ENCODE results near the gene PCDHGA2.
"Not testable (repeated sequence)": the region's sequence is repeated elsewhere in the genome, so short reads cannot be mapped to it uniquely, and the experiment has no call there.

The PCDHGA2 gene

GRCh38 chr5:141346017-141346416 is 7.5 kb downstream of the PCDHGA2 start:
- not testable (repeated sequence) for DNase-seq (ENCODE audit: low read depth in 1 of 2, low spot score in 1 of 2)

DNA sequence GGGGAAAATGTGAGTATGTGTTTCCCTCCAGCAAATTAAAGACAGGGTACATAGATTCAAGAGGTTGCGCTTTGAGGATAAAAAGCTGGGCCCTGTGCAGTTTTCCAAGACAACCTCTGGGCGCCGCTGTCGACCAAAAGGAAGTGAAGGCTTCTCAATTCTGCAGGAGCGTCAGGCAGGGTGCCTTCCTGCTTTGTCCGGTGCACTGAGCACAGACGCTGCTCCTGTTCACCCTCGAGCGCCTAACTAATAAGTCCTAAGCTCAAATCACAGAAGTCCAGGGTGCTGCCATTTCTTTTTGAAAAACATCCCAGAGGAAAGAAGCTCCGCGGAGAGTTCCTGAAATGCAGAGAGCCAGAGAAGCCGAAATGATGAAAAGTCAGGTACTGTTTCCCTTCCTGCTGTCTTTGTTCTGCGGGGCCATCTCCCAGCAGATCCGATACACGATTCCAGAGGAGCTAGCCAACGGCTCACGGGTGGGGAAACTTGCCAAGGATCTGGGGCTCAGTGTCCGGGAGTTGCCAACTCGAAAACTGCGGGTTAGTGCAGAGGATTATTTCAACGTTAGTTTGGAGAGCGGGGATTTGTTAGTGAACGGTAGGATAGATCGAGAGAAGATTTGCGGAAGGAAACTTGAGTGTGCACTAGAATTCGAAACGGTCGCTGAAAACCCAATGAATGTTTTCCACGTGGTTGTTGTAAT is 11.5 kb downstream of the PCDHGA2 start, which contains the start of gene PCDHGB1:
Gene PCDHGB1, plus strand, starts transcription at position 183 of the 703 bp plus-strand sequence. Its CDS starts 162 bp downstream, at position 345.
- no peak for DNase-seq (ENCODE audit: low read depth in 1 of 2, low spot score in 1 of 2)

DNA sequence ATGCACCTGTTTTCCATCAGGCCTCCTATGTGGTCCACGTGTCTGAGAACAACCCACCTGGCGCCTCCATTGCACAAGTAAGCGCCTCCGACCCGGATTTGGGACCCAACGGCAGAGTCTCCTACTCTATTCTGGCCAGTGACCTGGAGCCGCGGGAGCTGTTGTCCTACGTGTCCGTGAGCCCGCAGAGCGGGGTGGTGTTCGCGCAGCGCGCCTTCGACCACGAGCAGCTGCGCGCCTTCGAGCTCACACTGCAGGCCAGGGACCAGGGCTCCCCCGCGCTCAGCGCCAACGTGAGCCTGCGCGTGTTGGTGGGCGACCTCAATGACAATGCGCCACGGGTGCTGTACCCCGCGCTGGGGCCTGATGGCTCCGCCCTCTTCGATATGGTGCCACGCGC is 13.0 kb downstream of the PCDHGA2 start:
- DNase-seq (ENCODE audit: low read depth in 1 of 2, low spot score in 1 of 2): no peak

DNA sequence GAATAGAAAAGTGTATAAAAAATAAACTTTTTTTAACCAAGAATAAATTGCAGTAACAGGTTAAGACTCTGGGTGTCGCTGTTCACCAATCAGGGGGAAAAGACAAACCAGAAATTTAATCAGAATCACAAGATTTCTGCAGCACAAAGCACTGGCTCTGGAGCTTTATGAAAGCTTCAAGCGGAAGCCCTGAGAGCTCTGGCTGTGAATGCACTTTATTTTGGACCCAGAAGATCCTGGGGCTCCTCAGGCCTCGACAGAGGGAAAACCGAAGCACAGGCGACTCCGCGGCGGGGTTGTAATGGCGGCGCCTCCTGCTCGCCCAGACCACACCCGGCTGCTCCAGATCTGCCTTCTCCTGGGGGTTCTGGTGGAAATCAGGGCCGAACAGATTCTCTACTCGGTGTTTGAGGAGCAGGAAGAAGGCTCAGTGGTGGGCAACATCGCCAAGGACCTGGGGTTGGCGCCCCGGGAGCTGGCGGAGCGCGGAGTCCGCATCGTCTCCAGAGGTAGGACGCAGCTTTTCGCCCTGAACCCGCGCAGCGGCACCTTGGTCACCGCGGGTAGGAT is 16.4 kb downstream of the PCDHGA2 start, which contains the start of gene PCDHGA4:
Gene PCDHGA4, plus strand, starts transcription at position 122 of the 570 bp plus-strand sequence. Its CDS starts 87 bp downstream, at position 209.
- DNase-seq (ENCODE audit: low read depth in 1 of 2, low spot score in 1 of 2): no peak

DNA sequence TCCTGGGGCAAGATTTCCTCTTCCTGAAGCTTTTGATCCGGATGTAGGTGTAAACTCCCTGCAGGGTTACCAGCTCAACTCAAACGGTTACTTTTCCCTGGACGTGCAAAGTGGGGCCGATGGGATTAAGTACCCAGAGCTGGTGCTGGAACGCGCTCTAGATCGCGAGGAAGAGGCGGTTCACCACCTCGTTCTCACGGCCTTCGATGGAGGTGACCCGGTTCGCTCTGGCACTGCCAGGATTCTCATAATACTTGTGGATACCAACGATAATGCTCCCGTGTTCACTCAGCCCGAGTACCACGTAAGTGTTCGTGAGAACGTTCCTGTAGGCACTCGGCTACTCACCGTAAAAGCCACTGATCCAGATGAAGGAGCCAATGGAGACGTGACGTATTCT is 17.1 kb downstream of the PCDHGA2 start:
- no peak for DNase-seq (ENCODE audit: low read depth in 1 of 2, low spot score in 1 of 2)

DNA sequence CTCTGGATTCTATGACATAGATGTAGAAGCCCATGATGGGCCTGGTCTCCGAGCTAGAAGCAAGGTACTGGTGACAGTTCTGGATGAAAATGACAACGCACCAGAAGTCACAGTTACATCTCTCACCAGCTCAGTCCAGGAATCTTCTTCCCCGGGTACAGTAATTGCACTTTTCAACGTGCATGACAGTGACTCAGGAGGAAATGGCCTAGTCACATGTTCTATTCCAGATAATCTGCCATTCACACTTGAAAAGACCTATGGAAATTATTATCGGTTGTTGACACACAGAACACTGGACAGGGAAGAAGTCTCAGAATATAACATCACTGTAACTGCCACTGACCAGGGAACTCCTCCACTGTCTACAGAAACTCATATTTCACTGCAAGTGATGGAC is 17.6 kb downstream of the PCDHGA2 start:
- DNase-seq (ENCODE audit: low read depth in 1 of 2, low spot score in 1 of 2): no peak

- no peak for DNase-seq (ENCODE audit: low read depth in 1 of 2, low spot score in 1 of 2)
Observed at GRCh38 chr5:141356950-141357349, 18.4 kb downstream of the PCDHGA2 start.

DNA sequence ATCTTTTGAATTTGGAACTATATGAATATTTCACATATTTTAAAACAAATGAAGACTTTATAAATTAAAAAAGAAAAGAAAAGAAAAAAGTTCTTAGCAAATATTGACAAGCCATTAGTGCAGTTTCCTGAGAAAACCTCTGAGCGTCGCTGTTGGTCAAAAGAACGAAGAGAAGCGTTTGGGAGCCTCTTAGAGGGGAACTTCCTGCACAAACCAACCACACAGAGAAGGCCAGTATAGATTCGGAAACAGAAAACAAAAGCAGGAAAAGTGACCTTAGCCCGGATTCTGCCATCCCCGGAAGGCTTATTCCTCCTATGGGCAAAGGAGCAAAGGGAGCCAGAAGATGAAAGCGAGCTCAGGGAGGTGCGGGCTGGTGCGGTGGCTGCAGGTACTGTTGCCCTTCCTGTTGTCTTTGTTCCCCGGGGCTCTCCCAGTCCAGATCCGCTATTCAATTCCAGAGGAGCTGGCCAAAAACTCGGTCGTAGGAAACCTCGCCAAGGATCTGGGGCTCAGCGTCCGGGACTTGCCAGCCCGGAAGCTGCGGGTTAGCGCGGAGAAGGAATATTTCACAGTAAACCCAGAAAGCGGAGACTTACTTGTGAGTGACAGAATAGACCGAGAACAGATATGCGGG is 21.3 kb downstream of the PCDHGA2 start, which contains the start of gene PCDHGB2:
Gene PCDHGB2, plus strand, starts transcription at position 205 of the 637 bp plus-strand sequence. Its CDS starts 142 bp downstream, at position 347.
- DNase-seq (ENCODE audit: low read depth in 1 of 2, low spot score in 1 of 2): no peak

GRCh38 chr5:141360685-141361084 is 22.1 kb downstream of the PCDHGA2 start:
- no peak for DNase-seq (ENCODE audit: low read depth in 1 of 2, low spot score in 1 of 2)

DNA sequence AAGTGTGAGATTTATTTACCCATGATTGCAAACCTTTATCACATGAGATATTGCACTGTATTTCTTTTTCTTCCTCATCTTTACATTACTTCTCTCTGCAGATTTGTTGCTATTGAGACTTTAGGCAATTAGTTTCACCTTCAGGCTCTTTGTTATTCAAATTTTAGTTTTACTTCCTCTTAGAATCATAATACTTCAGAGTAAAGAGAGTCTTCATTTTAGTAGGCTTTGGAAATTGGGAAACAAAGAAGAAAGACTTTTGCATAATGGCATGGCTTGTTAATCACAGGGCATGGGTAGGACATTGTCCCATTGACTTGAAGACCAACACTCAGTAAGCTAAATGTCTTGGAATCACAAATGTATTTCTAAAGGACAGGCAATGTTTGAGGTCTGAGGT is 24.2 kb downstream of the PCDHGA2 start:
- no peak for DNase-seq (ENCODE audit: low read depth in 1 of 2, low spot score in 1 of 2)

- DNase-seq (ENCODE audit: low read depth in 1 of 2, low spot score in 1 of 2): no peak
Observed at GRCh38 chr5:141363952-141364660, 25.5 kb downstream of the PCDHGA2 start, which contains the start of gene PCDHGA5. PCDHGA5 (plus strand) TSS chr5:141364162; CDS start chr5:141364331, 169 bp downstream.

DNA sequence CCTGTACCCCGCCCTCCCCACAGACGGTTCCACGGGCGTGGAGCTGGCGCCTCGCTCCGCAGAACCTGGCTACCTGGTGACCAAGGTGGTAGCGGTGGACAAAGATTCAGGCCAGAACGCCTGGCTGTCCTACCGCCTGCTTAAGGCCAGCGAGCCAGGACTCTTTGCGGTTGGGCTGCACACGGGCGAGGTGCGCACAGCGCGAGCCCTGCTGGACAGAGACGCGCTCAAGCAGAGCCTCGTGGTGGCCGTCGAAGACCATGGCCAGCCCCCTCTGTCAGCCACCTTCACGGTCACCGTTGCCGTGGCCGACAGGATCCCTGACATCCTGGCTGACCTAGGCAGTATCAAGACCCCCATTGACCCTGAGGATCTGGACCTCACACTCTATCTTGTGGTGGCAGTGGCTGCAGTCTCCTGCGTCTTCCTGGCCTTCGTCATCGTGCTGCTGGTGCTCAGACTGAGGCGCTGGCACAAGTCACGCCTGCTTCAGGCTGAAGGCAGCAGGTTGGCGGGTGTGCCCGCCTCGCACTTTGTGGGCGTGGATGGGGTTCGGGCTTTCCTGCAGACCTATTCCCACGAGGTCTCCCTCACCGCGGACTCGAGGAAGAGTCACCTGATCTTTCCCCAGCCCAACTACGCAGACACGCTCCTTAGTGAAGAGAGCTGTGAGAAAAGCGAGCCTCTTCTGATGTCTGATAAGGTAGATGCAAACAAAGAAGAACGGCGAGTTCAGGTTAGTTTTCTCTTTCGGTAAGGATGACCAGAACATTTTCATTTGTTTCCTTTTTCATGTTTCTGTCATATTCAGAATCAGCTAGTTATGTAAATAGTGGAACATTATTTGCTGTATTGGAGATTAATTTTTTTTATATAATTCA is 27.7 kb downstream of the PCDHGA2 start:
- no peak for DNase-seq (ENCODE audit: low read depth in 1 of 2, low spot score in 1 of 2)

DNA sequence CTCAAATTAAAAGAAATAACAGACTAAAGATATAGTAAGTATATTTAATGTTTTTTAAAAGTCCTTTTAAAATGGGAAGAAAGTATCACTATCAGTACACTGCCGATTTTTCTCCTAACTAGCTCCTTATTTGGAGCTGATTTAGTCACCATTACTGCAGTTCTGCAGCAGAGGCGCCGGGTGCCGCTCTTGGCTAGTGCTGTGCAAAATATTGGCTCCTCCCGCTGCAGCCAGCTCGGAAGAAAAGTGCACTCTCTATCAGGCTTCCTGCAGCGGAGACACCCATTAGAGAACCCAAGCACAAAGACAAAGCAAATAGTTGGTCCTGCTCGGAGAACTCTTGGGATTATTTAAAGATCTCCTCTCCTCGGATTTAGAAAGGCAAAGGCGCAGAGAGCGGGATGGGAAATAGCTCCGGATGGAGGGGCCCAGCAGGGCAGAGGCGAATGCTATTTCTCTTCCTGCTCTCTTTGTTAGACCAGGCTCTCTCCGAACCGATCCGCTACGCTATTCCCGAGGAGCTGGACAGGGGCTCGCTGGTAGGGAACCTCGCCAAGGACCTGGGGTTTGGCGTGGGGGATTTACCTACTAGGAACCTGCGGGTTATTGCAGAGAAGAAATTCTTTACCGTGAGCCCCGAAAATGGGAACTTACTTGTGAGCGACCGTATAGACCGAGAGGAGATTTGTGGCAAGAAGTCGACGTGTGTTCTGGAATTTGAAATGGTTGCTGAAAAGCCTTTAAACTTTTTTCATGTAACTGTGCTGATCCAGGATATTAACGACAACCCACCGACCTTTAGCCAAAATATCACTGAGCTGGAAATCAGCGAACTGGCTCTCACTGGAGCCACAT is 31.7 kb downstream of the PCDHGA2 start, which contains the start of gene PCDHGB3:
Gene PCDHGB3, plus strand, starts transcription at position 249 of the 855 bp plus-strand sequence. Its CDS starts 153 bp downstream, at position 402.
- DNase-seq (ENCODE audit: low read depth in 1 of 2, low spot score in 1 of 2): no peak

DNA sequence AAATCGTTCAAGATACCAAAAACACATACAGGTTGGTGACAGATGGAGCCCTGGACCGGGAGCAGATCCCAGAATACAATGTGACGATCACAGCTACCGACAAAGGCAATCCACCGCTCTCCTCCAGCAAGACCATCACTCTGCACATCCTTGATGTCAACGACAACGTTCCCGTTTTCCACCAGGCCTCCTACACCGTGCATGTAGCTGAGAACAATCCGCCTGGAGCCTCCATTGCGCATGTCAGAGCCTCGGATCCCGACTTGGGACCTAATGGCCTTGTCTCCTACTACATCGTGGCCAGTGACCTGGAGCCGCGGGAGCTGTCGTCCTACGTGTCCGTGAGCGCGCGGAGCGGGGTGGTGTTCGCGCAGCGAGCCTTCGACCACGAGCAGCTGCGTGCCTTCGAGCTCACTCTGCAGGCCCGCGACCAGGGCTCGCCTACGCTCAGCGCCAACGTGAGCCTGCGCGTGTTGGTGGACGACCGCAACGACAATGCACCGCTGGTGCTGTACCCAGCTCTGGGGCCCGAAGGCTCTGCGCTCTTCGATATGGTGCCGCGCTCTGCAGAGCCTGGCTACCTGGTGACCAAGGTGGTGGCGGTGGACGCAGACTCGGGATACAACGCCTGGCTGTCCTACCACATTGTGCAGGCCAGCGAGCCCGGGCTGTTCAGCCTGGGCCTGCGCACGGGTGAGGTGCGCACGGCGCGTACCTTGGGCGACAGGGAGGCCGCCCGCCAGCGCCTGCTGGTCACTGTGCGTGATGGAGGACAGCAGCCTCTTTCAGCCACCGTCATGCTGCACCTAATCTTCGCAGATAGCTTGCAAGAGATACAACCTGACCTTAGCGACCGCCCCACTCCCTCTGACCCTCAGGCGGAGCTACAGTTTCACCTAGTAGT is 33.3 kb downstream of the PCDHGA2 start:
- DNase-seq (ENCODE audit: low read depth in 1 of 2, low spot score in 1 of 2): no peak

DNA sequence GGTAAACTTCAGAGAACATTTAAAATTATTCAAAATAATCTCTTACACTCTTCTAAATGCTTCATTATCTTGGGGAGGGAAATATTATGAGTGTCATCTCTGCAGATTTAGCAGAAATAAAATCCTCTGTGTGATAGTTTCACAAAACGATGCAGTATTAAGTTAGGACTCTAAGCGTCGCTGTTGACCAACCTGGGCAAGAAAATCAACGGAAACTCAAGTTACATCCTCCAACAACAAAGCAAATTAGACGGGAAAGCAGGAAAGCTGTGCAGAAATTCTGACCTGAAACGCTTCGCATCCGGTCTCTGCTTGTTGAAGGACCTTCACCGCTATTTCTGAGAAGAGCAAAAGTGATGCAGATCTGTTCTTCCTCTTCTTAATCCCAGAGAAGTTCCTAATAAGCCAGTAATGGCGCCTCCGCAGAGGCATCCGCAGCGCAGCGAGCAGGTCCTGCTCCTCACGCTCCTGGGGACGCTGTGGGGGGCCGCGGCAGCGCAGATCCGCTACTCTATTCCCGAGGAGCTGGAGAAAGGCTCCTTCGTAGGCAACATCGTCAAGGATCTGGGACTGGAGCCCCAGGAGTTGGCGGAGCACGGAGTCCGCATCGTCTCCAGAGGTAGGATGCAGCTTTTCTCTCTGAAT is 35.2 kb downstream of the PCDHGA2 start, which contains the start of gene PCDHGA6:
Gene PCDHGA6, plus strand, starts transcription at position 219 of the 645 bp plus-strand sequence. Its CDS starts 193 bp downstream, at position 412.
- DNase-seq (ENCODE audit: low read depth in 1 of 2, low spot score in 1 of 2): no peak

DNA sequence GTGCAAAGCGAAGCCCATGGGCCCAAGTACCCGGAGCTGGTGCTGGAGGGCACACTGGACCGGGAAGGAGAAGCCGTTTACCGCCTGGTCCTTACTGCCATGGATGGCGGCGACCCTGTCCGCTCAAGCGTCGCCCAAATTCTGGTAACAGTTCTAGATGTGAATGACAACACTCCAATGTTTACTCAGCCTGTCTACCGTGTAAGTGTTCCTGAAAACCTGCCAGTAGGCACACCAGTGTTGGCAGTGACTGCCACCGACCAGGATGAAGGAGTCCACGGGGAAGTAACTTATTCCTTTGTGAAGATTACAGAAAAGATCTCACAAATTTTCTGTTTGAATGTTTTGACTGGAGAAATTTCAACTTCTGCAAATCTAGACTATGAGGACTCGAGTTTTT is 36.1 kb downstream of the PCDHGA2 start:
- no peak for DNase-seq (ENCODE audit: low read depth in 1 of 2, low spot score in 1 of 2)

DNA sequence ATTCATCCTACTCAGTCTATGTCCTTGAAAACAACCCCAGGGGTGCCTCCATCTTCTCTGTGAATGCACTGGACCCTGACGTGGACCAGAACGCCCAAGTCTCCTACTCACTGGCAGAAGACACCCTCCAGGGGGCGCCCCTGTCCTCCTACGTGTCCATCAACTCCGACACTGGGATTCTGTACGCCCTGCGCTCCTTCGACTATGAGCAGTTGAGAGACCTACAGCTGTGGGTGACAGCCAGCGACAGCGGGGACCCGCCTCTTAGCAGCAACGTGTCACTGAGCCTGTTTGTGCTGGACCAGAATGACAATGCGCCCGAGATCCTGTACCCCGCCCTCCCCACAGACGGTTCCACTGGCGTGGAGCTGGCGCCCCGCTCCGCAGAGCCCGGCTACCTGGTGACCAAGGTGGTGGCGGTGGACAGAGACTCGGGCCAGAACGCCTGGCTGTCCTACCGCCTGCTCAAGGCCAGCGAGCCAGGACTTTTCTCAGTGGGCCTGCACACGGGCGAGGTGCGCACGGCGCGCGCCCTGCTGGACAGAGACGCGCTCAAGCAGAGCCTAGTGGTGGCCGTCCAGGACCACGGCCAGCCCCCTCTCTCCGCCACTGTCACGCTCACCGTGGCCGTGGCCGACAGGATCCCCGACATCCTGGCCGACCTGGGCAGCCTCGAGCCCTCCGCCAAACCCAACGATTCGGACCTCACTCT is 37.0 kb downstream of the PCDHGA2 start:
- DNase-seq (ENCODE audit: low read depth in 1 of 2, low spot score in 1 of 2): not testable (repeated sequence)
